OCI-LY1 (cell line): ENCODE data around the gene MAP2K6.
A peak's percentile ranks its signal among the peaks of the same experiment; 100 is the strongest.

Experiments
- H2AFZ ChIP-seq: fragments of 200-600 bp; sonication (generic), shearing (Covaris generic); 2 replicates; pipeline ENCODE4 v1.6.0; 2014; ENCODE audit warnings: antibody characterized with exemption, mild to moderate bottlenecking, low read length
- H3F3A ChIP-seq: fragments of 200-600 bp; sonication (generic), shearing (Covaris generic); 2 replicates; pipeline ENCODE4 v1.6.0; 2014; ENCODE audit warnings: mild to moderate bottlenecking, antibody characterized with exemption, low read length, moderate library complexity; ENCODE audit not compliant: insufficient read depth
- H3K27ac ChIP-seq: fragments of 200-600 bp; sonication (generic); 2 replicates; pipeline ENCODE4 v1.5.1; 2014; ENCODE audit warnings: low read length, mixed run types, mild to moderate bottlenecking, low read depth; ENCODE audit not compliant: poor library complexity, severe bottlenecking
- H3K27me3 ChIP-seq: fragments of 200-600 bp; sonication (generic); 2 replicates; pipeline ENCODE4 v1.6.0; 2014; ENCODE audit warnings: antibody characterized with exemption, mild to moderate bottlenecking, low read length, moderate library complexity; ENCODE audit not compliant: insufficient read depth
- H3K36me3 ChIP-seq: fragments of 200-600 bp; sonication (generic); 2 replicates; pipeline ENCODE4 v1.6.1; 2014; ENCODE audit warnings: mild to moderate bottlenecking, antibody characterized with exemption, low read length, moderate library complexity, mixed read lengths; ENCODE audit not compliant: insufficient read depth
- H3K4me1 ChIP-seq: fragments of 200-600 bp; sonication (generic); 2 replicates; pipeline ENCODE4 v1.5.1; 2014; ENCODE audit warnings: mild to moderate bottlenecking, low read length, moderate library complexity; ENCODE audit not compliant: insufficient read depth, severe bottlenecking
- H3K4me2 ChIP-seq: fragments of 200-600 bp; sonication (generic), shearing (Covaris generic); 2 replicates; pipeline ENCODE4 v1.6.1; 2014; ENCODE audit warnings: low read length
- H3K4me3 ChIP-seq: fragments of 200-600 bp; sonication (generic); 2 replicates; pipeline ENCODE4 v1.5.1; 2014; ENCODE audit warnings: low read length, low read depth, mild to moderate bottlenecking, mixed read lengths; ENCODE audit not compliant: poor library complexity, severe bottlenecking
- H3K79me2 ChIP-seq: fragments of 200-600 bp; shearing (Covaris generic); 2 replicates; pipeline ENCODE4 v1.6.1; 2016; ENCODE audit warnings: mixed run types, low read length, mixed read lengths; ENCODE audit not compliant: insufficient read depth
- H3K9ac ChIP-seq: fragments of 200-600 bp; sonication (generic), shearing (Covaris generic); 2 replicates; pipeline ENCODE4 v1.6.1; 2014; ENCODE audit warnings: mild to moderate bottlenecking, low read length, mixed read lengths
- H3K9me2 ChIP-seq: fragments of 200-600 bp; sonication (generic), shearing (Covaris generic); 2 replicates; pipeline ENCODE4 v1.6.1; 2014; ENCODE audit warnings: low read depth, mild to moderate bottlenecking, low read length, mixed read lengths
- H3K9me3 ChIP-seq: fragments of 200-600 bp; shearing (Covaris generic); 2 replicates; pipeline ENCODE4 v1.6.1; 2014; ENCODE audit warnings: low read length, mixed read lengths
- H4K20me1 ChIP-seq: fragments of 200-600 bp; sonication (generic), shearing (Covaris generic); 2 replicates; pipeline ENCODE4 v1.6.0; 2016; ENCODE audit warnings: mild to moderate bottlenecking, low read length; ENCODE audit not compliant: insufficient read depth
- CTCF ChIP-seq: fragments of 200-600 bp; sonication (generic), shearing (Covaris generic); IDR thresholded peaks from 2 replicates; pipeline ENCODE4 v1.5.1; 2017; ENCODE audit warnings: mild to moderate bottlenecking, antibody characterized with exemption, low read length, moderate library complexity, mixed read lengths
- EZH2 ChIP-seq: fragments of 200-600 bp; sonication (generic), shearing (Covaris generic); IDR thresholded peaks from 2 replicates; pipeline ENCODE4 v1.8.0; 2017; ENCODE audit warnings: borderline replicate concordance, mixed run types, mild to moderate bottlenecking, antibody characterized with exemption, low read length, moderate library complexity, mixed read lengths

MAP2K6 gene

DNA sequence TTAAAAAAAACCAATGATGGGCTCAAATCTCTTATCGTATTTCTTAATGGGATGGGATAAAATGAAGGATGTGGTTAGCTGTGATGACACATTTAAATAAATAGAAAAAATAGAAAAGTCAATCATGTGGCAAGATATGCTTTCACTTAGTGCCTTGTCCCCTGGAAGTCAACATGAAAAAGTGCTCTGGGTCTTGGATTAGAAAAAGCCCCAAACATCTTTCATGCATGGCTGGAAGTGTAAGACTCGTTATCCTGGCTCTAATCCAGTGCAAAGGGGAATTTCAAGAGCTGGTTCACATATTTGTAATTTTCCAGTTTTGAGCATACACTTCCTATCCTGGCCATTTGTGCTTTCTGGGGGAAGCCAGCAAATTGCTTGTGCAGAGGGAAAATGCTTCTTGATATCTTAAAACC is 160.9 kb downstream of the MAP2K6 start:
- Histone ChIP-seq H3K9me3 (no peaks in the 10 kb centered on the region), H3F3A (peaks cover 9% of the 10 kb centered on the region), H3K4me1 (peaks cover 81% of the 10 kb centered on the region), H3K79me2 (peaks cover 9% of the 10 kb centered on the region; the same call in 1 of the 2 replicates), H3K9me2 (no peaks in the 10 kb centered on the region), H3K27ac (peak overlapping the region; percentile 97), H4K20me1 (no peaks in the 10 kb centered on the region), H3K4me2 (peak overlapping the region; percentile 57), H3K36me3 (no peaks in the 10 kb centered on the region), H3K9ac (peak overlapping the region; percentile 32), H3K27me3 (no peaks in the 10 kb centered on the region), H3K4me3 (no peak overlapping the region), H2AFZ (no peak overlapping the region)
- TF ChIP-seq CTCF (no peak), EZH2 (no peak)

- Histone ChIP-seq H3K4me2 (peak overlapping the region; percentile 79), H3F3A (peaks cover 13% of the 10 kb centered on the region), H4K20me1 (no peaks in the 10 kb centered on the region), H3K9me3 (no peaks in the 10 kb centered on the region), H3K9me2 (no peaks in the 10 kb centered on the region), H3K79me2 (peaks cover 9% of the 10 kb centered on the region; the same call in 1 of the 2 replicates), H3K36me3 (no peaks in the 10 kb centered on the region), H3K27me3 (no peaks in the 10 kb centered on the region), H3K9ac (peak overlapping the region; percentile 78), H3K27ac (peak overlapping the region; percentile 97), H2AFZ (no peak overlapping the region), H3K4me3 (peak overlapping the region; percentile 56), H3K4me1 (peaks cover 96% of the 10 kb centered on the region)
- TF ChIP-seq EZH2 (no peak), CTCF (no peak)
Observed at GRCh38 chr17:69577098-69577497, 162.6 kb downstream of the MAP2K6 start.

DNA sequence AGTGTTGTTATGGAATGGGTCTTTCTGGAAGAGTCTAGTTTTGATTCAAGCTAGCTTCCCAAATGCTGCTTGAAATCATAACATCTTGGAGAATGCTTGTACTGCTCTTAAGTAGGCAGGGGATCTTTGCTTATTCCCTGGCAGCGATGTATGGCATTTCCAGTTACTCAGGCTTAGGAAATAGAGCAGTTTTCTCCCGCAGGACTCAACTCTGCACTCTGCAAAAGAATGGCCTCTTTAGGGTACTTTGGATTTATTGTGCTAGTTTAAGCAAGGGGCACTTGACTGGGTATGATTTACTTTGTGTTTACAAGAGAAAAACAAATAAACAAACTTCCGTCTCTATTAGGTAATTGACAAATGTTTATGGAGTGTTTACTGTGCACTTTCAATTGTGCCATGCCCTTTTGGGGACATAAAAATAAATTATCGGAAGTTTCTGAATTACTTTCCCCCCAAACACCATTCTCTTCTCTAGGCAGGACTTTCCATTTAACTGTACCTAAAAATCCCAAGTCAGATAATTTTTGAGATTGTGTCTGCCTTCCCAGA is 164.0 kb downstream of the MAP2K6 start:
- H4K20me1 ChIP-seq: no peaks in the 10 kb centered on the region
- no peaks in the 10 kb centered on the region for H3K27me3 ChIP-seq
- H3K9me3 ChIP-seq: no peaks in the 10 kb centered on the region
- H3K4me1 ChIP-seq: peaks cover 99% of the 10 kb centered on the region
- H3F3A ChIP-seq: peaks cover 13% of the 10 kb centered on the region
- H3K4me3 ChIP-seq: peak overlapping the region; percentile 56
- H2AFZ ChIP-seq: no peak overlapping the region
- no peaks in the 10 kb centered on the region for H3K9me2 ChIP-seq
- H3K79me2 ChIP-seq: peaks cover 9% of the 10 kb centered on the region; the same call in 1 of the 2 replicates
- H3K36me3 ChIP-seq: no peaks in the 10 kb centered on the region
- H3K4me2 ChIP-seq: peak overlapping the region; percentile 79
- peak overlapping the region; percentile 78 for H3K9ac ChIP-seq
- no peak for TF ChIP-seq CTCF
- peak overlapping the region; percentile 97 for H3K27ac ChIP-seq
